ES-I3 (cell line): Measurements from ENCODE around the gene APLF.
"Not testable (repeated sequence)": the region's sequence is repeated elsewhere in the genome, so short reads cannot be mapped to it uniquely, and the experiment has no call there.

Experiments
- H3K36me3 ChIP-seq: 2 replicates; pipeline ENCODE4 v1.6.1; 2013; ENCODE audit warnings: mild to moderate bottlenecking, low read length, control low read depth, moderate library complexity; ENCODE audit not compliant: insufficient read depth
- H3K4me1 ChIP-seq: 2 replicates; pipeline ENCODE4 v1.6.1; 2013; ENCODE audit warnings: mild to moderate bottlenecking, control low read depth, low read length; ENCODE audit not compliant: insufficient read depth
- H3K9ac ChIP-seq: 2 replicates; pipeline ENCODE4 v1.6.1; 2013; ENCODE audit warnings: low read depth, mild to moderate bottlenecking, low read length, moderate library complexity
- H3K9me3 ChIP-seq: 2 replicates; pipeline ENCODE4 v1.6.1; 2013; ENCODE audit warnings: mild to moderate bottlenecking, low read length, moderate library complexity; ENCODE audit not compliant: control insufficient read depth, insufficient read depth

Gene APLF

GRCh38 chr2:68556381-68556780, 89.0 kb downstream of the APLF start:
- H3K4me1 ChIP-seq: no peaks in the 10 kb centered on the region

GRCh38 chr2:68558576-68558975, 91.2 kb downstream of the APLF start:
- Histone ChIP-seq H3K36me3 (no peaks in the 10 kb centered on the region), H3K4me1 (no peaks in the 10 kb centered on the region), H3K9me3 (no peaks in the 10 kb centered on the region), H3K9ac (no peak overlapping the region)

More at GRCh38 chr2:68556381-68556780, 89.0 kb downstream of the APLF start:
- H3K9me3 ChIP-seq: no peaks in the 10 kb centered on the region
- no peaks in the 10 kb centered on the region for H3K36me3 ChIP-seq
- no peak overlapping the region for H3K9ac ChIP-seq

GRCh38 chr2:68559692-68560091, 92.3 kb downstream of the APLF start:
- Histone ChIP-seq H3K4me1 (no peaks in the 10 kb centered on the region), H3K9me3 (no peaks in the 10 kb centered on the region), H3K36me3 (no peaks in the 10 kb centered on the region), H3K9ac (no peak overlapping the region)

GRCh38 chr2:68560545-68560944, 93.2 kb downstream of the APLF start:
- Histone ChIP-seq H3K9me3 (no peaks in the 10 kb centered on the region), H3K4me1 (no peaks in the 10 kb centered on the region), H3K36me3 (no peaks in the 10 kb centered on the region), H3K9ac (no peak overlapping the region)

GRCh38 chr2:68561372-68561771, 94.0 kb downstream of the APLF start:
- Histone ChIP-seq H3K36me3 (no peaks in the 10 kb centered on the region), H3K9ac (no peak overlapping the region), H3K4me1 (no peaks in the 10 kb centered on the region; the same call in 1 of the 2 replicates), H3K9me3 (no peaks in the 10 kb centered on the region)

DNA sequence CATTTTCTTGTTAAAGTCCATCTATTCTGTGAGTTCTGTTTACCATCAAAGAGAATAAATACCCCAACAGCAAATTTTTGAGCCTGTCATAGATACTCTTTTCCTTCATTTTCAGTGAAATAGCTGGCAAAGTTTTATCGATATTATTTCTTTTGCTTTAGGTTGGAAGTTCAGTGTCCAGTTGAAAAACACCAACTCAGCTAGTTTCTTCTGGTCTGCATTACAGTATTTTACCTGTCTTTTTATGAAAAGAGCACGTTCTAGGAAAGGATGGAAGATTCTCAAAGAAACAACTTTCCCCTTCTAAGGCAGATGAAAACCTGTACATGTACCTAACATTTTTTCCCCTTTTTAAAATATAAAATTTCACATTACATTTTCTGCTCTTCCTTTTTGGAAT, 95.5 kb downstream of the APLF start:
- Histone ChIP-seq H3K9me3 (no peaks in the 10 kb centered on the region), H3K4me1 (no peaks in the 10 kb centered on the region; the same call in 1 of the 2 replicates), H3K36me3 (no peaks in the 10 kb centered on the region), H3K9ac (no peak overlapping the region)

- no peak overlapping the region for H3K9ac ChIP-seq
- no peaks in the 10 kb centered on the region; the same call in 1 of the 2 replicates for H3K4me1 ChIP-seq
- no peaks in the 10 kb centered on the region for H3K36me3 ChIP-seq
- H3K9me3 ChIP-seq: no peaks in the 10 kb centered on the region
Observed at GRCh38 chr2:68564426-68564825, 97.0 kb downstream of the APLF start.

DNA sequence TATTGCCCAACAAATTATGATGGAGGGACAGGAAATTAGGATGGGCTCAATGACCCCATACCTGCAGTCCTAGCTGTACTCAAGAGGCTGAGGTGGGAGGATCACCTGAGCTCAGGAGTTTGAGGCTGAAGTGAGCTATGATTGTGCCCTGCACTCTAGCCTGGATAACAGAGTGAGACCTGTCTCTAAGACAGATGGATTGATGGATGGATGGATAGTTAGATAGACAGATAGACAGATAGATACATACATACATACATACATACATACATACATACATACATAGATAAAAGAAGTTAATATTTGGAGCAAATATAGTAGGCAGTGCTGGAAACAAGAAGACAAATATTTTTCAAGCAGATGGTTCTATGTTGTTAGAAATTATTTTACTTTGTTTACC, 97.9 kb downstream of the APLF start:
- no peaks in the 10 kb centered on the region for H3K36me3 ChIP-seq
- no peaks in the 10 kb centered on the region for H3K9me3 ChIP-seq
- no peaks in the 10 kb centered on the region; the same call in 1 of the 2 replicates for H3K4me1 ChIP-seq
- no peak overlapping the region for H3K9ac ChIP-seq

GRCh38 chr2:68565858-68566257, 98.5 kb downstream of the APLF start:
- Histone ChIP-seq H3K9ac (no peak overlapping the region), H3K4me1 (no peaks in the 10 kb centered on the region; the same call in 1 of the 2 replicates), H3K36me3 (no peaks in the 10 kb centered on the region), H3K9me3 (no peaks in the 10 kb centered on the region)

GRCh38 chr2:68566362-68566761, 99.0 kb downstream of the APLF start:
- Histone ChIP-seq H3K36me3 (no peaks in the 10 kb centered on the region), H3K9ac (no peak overlapping the region), H3K4me1 (no peaks in the 10 kb centered on the region; the same call in 1 of the 2 replicates), H3K9me3 (no peaks in the 10 kb centered on the region)

- no peaks in the 10 kb centered on the region; the same call in 1 of the 2 replicates for H3K4me1 ChIP-seq
- no peaks in the 10 kb centered on the region for H3K36me3 ChIP-seq
- H3K9ac ChIP-seq: no peak overlapping the region
- no peaks in the 10 kb centered on the region for H3K9me3 ChIP-seq
Observed at GRCh38 chr2:68568116-68568515, 100.7 kb downstream of the APLF start.

DNA sequence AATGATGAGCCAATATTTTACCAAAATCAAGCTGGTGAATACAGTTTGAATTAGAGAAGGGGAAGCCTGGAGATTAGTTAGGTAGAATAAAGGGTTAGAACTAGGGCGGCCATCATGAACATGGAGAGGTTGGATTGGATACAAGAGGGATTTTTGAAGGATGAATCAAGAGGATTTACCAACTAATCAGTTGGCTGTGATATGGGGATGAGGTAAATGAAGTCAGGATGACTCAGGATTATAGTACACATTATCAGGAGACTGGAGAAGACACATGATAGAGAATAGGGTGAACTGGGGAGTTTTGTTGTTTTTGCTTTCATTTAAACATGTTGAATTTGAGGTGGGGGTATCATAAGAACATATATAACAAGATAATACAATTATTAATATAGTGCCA, 102.2 kb downstream of the APLF start:
- Histone ChIP-seq H3K9me3 (no peaks in the 10 kb centered on the region), H3K4me1 (no peaks in the 10 kb centered on the region; the same call in 1 of the 2 replicates), H3K36me3 (no peaks in the 10 kb centered on the region), H3K9ac (no peak overlapping the region)

- H3K9me3 ChIP-seq, H3K9ac ChIP-seq, H3K4me1 ChIP-seq, H3K36me3 ChIP-seq: not testable (repeated sequence)
Observed at GRCh38 chr2:68570434-68570833, 103.0 kb downstream of the APLF start.

GRCh38 chr2:68574202-68574791, 106.9 kb downstream of the APLF start:
- Histone ChIP-seq H3K36me3 (no peaks in the 10 kb centered on the region), H3K9me3 (no peaks in the 10 kb centered on the region), H3K4me1 (no peaks in the 10 kb centered on the region), H3K9ac (no peak overlapping the region)

GRCh38 chr2:68577183-68577582, 109.8 kb downstream of the APLF start:
- Histone ChIP-seq H3K36me3 (no peaks in the 10 kb centered on the region), H3K4me1 (no peaks in the 10 kb centered on the region), H3K9ac (no peak overlapping the region), H3K9me3 (no peaks in the 10 kb centered on the region)
